Suppressor macrophage treated with lipopolysaccharide for 1 hour (primary cell): Measurements from ENCODE around the gene HIVEP2.
A peak's percentile ranks its signal among the peaks of the same experiment; 100 is the strongest.

Experiments
- DNase-seq, 3 donors: peaks; one replicate each; pipeline ENCODE4 v3.0.0-alpha.2; 2020 to 2022

Gene HIVEP2

GRCh38 chr6:142839686-142840040, 105.3 kb downstream of the HIVEP2 start:
- DNase-seq: no peak

GRCh38 chr6:142838821-142839685, 105.9 kb downstream of the HIVEP2 start:
- no peak for DNase-seq

GRCh38 chr6:142835787-142836535, 109.0 kb downstream of the HIVEP2 start:
- DNase-seq: no peak

- DNase-seq: no peak
Observed at GRCh38 chr6:142834853-142835252, 110.1 kb downstream of the HIVEP2 start.

- DNase-seq: no peak
Observed at GRCh38 chr6:142833798-142834197, 111.2 kb downstream of the HIVEP2 start.

- DNase-seq: peak; percentile 84 to 96 (median 90)
Observed at GRCh38 chr6:142833054-142833453, 111.9 kb downstream of the HIVEP2 start.

- no peak for DNase-seq
Observed at GRCh38 chr6:142830807-142831206, 114.2 kb downstream of the HIVEP2 start.

- DNase-seq: peak; percentile 59 to 82 (median 67)
Observed at GRCh38 chr6:142830116-142830710, 114.8 kb downstream of the HIVEP2 start.

GRCh38 chr6:142829556-142829955, 115.4 kb downstream of the HIVEP2 start:
- DNase-seq: no peak

GRCh38 chr6:142827991-142828390, 117.0 kb downstream of the HIVEP2 start:
- no peak for DNase-seq

GRCh38 chr6:142827369-142827768, 117.6 kb downstream of the HIVEP2 start:
- peak in 2 of 3 donors; percentile 52 to 55 for DNase-seq

- DNase-seq: no peak
Observed at GRCh38 chr6:142825760-142826159, 119.2 kb downstream of the HIVEP2 start.

- no peak for DNase-seq
Observed at GRCh38 chr6:142824426-142824825, 120.5 kb downstream of the HIVEP2 start.

- DNase-seq: peak in 2 of 3 donors; percentile 47 to 54
Observed at GRCh38 chr6:142823256-142823902, 121.6 kb downstream of the HIVEP2 start.

- DNase-seq: no peak
Observed at GRCh38 chr6:142822842-142823241, 122.1 kb downstream of the HIVEP2 start.

GRCh38 chr6:142822383-142822782, 122.6 kb downstream of the HIVEP2 start:
- peak in 2 of 3 donors; percentile 53 to 72 for DNase-seq

GRCh38 chr6:142821860-142822259, 123.1 kb downstream of the HIVEP2 start:
- DNase-seq: peak in 2 of 3 donors; percentile 39 to 47

- DNase-seq: no peak
Observed at GRCh38 chr6:142821164-142821716, 123.7 kb downstream of the HIVEP2 start.

GRCh38 chr6:142820338-142821051, 124.5 kb downstream of the HIVEP2 start:
- no peak for DNase-seq

GRCh38 chr6:142819603-142820337, 125.2 kb downstream of the HIVEP2 start:
- DNase-seq: peak; percentile 59 to 87 (median 69)

- no peak for DNase-seq
Observed at GRCh38 chr6:142816486-142816885, 128.5 kb downstream of the HIVEP2 start.
